OCI-LY3 (cell line): ENCODE data around the gene NCKAP5.

Experiments
- H2AFZ ChIP-seq: fragments of 200-600, 300-600 bp; shearing (Covaris generic); 2 replicates; pipeline ENCODE4 v1.6.0; 2014; ENCODE audit warnings: antibody characterized with exemption, low read depth, low read length
- H3K27ac ChIP-seq: fragments of 200-600, 300-600 bp; sonication (generic); 2 replicates; pipeline ENCODE4 v1.5.1; 2014; ENCODE audit warnings: mild to moderate bottlenecking, low read length, moderate library complexity, mixed read lengths
- H3K27me3 ChIP-seq: fragments of 200-600, 300-600 bp; sonication (generic); 2 replicates; pipeline ENCODE4 v1.6.1; 2014; ENCODE audit warnings: low read depth, low read length, mixed read lengths
- H3K36me3 ChIP-seq: fragments of 200-600, 300-600 bp; sonication (generic); replicated peaks from 2 replicates; pipeline ENCODE3; 2014; ENCODE audit warnings: low read depth, low read length, mixed read lengths
- H3K4me1 ChIP-seq: fragments of 300-600, 200-600 bp; sonication (generic); 2 replicates; pipeline ENCODE4 v1.6.1; 2014; ENCODE audit warnings: low read length, mixed read lengths
- H3K4me2 ChIP-seq: fragments of 200-600, 300-600 bp; sonication (generic); 2 replicates; pipeline ENCODE4 v1.6.1; 2014; ENCODE audit warnings: low read length, mixed read lengths
- H3K4me3 ChIP-seq: fragments of 300-600, 200-600 bp; sonication (generic); 2 replicates; pipeline ENCODE4 v1.5.1; 2014; ENCODE audit warnings: antibody characterized with exemption, mild to moderate bottlenecking, low read length, moderate library complexity
- H3K79me2 ChIP-seq: fragments of 300-600, 200-600 bp; shearing (Covaris generic); 2 replicates; pipeline ENCODE4 v1.6.1; 2014; ENCODE audit warnings: mild to moderate bottlenecking, low read length, mixed read lengths
- H3K9ac ChIP-seq: fragments of 300-600, 200-600 bp; shearing (Covaris generic); 2 replicates; pipeline ENCODE4 v1.6.0; 2014; ENCODE audit warnings: mild to moderate bottlenecking, low read length, moderate library complexity
- H3K9me3 ChIP-seq: fragments of 200-600, 300-600 bp; shearing (Covaris generic); 2 replicates; pipeline ENCODE4 v1.6.1; 2014; ENCODE audit warnings: low read length, mixed read lengths; ENCODE audit not compliant: insufficient read depth
- H4K20me1 ChIP-seq: fragments of 200-600, 300-600 bp; sonication (generic); 2 replicates; pipeline ENCODE4 v1.6.1; 2016; ENCODE audit warnings: low read length, mixed read lengths; ENCODE audit not compliant: insufficient read depth
- EZH2phosphoT487 ChIP-seq: fragments of 200-600 bp; shearing (Covaris generic); IDR thresholded peaks from 2 replicates; pipeline ENCODE4 v1.6.1; 2018; ENCODE audit warnings: antibody characterized with exemption, mixed run types, low read depth
- TF ChIP-seq, protein P1 (sequence below): fragments of 200-600, 300-600 bp; sonication (generic); IDR thresholded peaks from 2 replicates; pipeline ENCODE4 v1.5.1; 2014; ENCODE audit warnings: antibody characterized with exemption, low read length, low read depth

Gene NCKAP5

DNA sequence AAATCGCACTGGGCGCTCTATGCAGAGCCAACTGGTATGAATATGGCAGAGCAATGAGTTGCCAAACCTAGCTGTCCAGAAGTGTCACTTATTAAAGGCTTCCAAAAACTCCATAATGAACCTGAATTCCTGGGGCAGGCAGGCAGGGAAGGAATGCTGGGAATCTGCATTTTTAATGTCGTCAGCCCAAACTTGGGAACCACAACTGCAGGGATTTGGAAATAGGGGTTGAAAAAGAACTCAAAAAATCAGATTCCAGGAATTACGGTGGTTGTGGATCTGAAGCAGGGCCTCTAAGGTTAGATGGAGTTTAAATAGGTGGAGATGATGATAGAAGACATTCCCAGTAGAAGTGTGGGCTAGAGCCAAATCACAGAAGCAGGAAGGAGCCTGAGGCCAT lies 15.0 kb downstream of the NCKAP5 start:
- no peaks in the 10 kb centered on the region for H3K4me1 ChIP-seq
- TF ChIP-seq, protein P1, sequence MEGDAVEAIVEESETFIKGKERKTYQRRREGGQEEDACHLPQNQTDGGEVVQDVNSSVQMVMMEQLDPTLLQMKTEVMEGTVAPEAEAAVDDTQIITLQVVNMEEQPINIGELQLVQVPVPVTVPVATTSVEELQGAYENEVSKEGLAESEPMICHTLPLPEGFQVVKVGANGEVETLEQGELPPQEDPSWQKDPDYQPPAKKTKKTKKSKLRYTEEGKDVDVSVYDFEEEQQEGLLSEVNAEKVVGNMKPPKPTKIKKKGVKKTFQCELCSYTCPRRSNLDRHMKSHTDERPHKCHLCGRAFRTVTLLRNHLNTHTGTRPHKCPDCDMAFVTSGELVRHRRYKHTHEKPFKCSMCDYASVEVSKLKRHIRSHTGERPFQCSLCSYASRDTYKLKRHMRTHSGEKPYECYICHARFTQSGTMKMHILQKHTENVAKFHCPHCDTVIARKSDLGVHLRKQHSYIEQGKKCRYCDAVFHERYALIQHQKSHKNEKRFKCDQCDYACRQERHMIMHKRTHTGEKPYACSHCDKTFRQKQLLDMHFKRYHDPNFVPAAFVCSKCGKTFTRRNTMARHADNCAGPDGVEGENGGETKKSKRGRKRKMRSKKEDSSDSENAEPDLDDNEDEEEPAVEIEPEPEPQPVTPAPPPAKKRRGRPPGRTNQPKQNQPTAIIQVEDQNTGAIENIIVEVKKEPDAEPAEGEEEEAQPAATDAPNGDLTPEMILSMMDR = no peak
- TF ChIP-seq EZH2phosphoT487 = no peak
- H3K9ac ChIP-seq = no peak overlapping the region
- peaks cover 15% of the 10 kb centered on the region; the same call in 1 of the 2 replicates for H3K27me3 ChIP-seq
- H3K4me3 ChIP-seq = no peak overlapping the region
- no peaks in the 10 kb centered on the region for H4K20me1 ChIP-seq
- no peak overlapping the region for H3K4me2 ChIP-seq
- H3K27ac ChIP-seq = no peak overlapping the region
- no peaks in the 10 kb centered on the region for H3K9me3 ChIP-seq
- H3K79me2 ChIP-seq = no peaks in the 10 kb centered on the region
- H3K36me3 ChIP-seq = no peaks in the 10 kb centered on the region
- H2AFZ ChIP-seq = no peak overlapping the region

DNA sequence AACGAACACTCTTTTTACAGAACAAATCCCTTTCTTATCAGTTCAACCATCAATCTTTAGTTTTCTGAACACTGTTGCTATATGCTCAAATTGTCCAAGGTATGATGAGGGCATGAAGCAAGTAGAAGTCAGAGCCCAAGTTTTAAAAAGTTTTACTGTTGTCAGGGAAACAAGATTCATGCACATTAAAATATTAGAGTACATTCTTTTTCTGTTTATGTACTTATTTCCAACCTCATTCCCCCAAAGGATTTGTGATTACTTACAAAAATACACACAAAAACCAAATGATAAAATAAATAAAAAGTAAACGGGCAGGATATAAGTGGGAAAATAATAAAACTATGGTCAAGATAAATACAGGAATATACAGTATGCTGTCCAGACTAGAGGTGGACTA lies 15.4 kb downstream of the NCKAP5 start:
- Histone ChIP-seq H2AFZ (no peak overlapping the region), H3K4me2 (no peak overlapping the region), H4K20me1 (no peaks in the 10 kb centered on the region), H3K27ac (no peak overlapping the region), H3K79me2 (no peaks in the 10 kb centered on the region), H3K27me3 (peaks cover 11% of the 10 kb centered on the region; the same call in 1 of the 2 replicates), H3K9ac (no peak overlapping the region), H3K4me1 (no peaks in the 10 kb centered on the region), H3K36me3 (no peaks in the 10 kb centered on the region), H3K4me3 (no peak overlapping the region), H3K9me3 (no peaks in the 10 kb centered on the region)
- no peak for TF ChIP-seq EZH2phosphoT487

DNA sequence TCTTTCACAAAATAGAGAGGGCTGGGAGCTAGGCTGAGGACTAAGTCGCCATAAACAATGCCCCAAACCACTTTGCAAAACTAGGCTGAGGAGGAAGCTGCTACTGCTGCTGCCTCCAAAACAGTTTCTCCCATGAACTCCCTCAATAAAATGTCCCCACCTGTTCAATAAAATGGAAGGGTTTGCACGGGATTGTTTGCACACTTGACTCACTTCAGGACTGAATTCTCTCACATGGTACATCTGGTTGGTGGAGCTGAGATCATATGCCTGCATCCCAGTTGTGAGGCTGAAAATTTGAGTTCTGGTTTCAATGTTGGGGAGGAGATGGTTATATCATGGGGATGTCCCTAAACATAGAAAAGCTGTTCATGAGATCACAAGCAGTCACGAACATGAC lies 26.5 kb downstream of the NCKAP5 start:
- TF ChIP-seq, protein P1 = no peak
- TF ChIP-seq EZH2phosphoT487 = no peak
- Histone ChIP-seq H3K4me3 (no peak overlapping the region), H4K20me1 (no peaks in the 10 kb centered on the region), H3K9ac (no peak overlapping the region), H3K79me2 (no peaks in the 10 kb centered on the region), H3K27ac (no peak overlapping the region), H3K27me3 (no peaks in the 10 kb centered on the region), H3K36me3 (no peaks in the 10 kb centered on the region), H2AFZ (no peak overlapping the region), H3K4me1 (no peaks in the 10 kb centered on the region), H3K9me3 (no peaks in the 10 kb centered on the region), H3K4me2 (no peak overlapping the region)

DNA sequence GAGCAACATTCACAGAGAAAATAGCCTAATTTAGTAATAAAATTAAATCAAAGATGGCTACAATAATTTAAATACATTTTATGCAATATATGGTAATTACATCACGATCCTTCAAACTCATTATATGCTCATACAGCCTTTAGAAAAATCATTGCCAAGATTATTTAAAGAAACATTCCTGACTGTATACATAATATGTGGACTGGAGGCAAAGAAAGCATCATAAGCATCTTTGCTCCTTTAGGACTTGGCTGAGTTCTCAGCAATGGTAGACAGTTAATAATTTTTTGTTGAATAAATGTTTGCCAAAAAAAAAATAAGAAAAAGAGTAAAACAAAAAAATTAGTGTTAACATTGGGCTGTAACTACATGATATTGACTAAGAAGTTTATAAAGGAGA lies 26.9 kb downstream of the NCKAP5 start:
- TF ChIP-seq, protein P1 = no peak
- no peak for TF ChIP-seq EZH2phosphoT487
- no peaks in the 10 kb centered on the region for H3K36me3 ChIP-seq
- no peak overlapping the region for H3K9ac ChIP-seq
- H2AFZ ChIP-seq = no peak overlapping the region
- H3K27me3 ChIP-seq = no peaks in the 10 kb centered on the region
- no peaks in the 10 kb centered on the region for H4K20me1 ChIP-seq
- H3K9me3 ChIP-seq = no peaks in the 10 kb centered on the region
- H3K79me2 ChIP-seq = no peaks in the 10 kb centered on the region
- H3K4me2 ChIP-seq = no peak overlapping the region
- no peak overlapping the region for H3K4me3 ChIP-seq
- no peak overlapping the region for H3K27ac ChIP-seq
- H3K4me1 ChIP-seq = no peaks in the 10 kb centered on the region

DNA sequence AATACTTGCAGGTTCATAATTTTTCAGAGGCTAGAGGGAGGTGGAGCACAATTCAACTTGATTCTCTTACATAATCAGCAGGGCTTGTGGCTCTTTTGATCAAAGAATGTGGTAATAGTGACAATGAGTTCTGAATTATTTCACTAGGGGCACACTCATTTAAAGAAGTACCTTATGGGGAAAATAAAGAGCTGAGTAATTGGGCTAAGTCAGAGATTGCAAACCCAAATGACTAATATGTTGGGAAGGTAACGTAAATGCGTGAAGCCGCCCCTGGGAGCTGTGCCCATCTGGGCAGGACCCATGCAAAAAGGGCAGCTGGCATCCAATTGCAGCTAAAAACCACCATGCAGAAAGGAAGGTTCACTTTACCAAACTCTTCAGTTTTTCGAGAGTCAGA lies 35.3 kb downstream of the NCKAP5 start:
- Histone ChIP-seq H3K27ac (no peak overlapping the region), H3K79me2 (no peaks in the 10 kb centered on the region), H3K36me3 (no peaks in the 10 kb centered on the region), H3K27me3 (peaks cover 5% of the 10 kb centered on the region; the same call in 1 of the 2 replicates), H4K20me1 (no peaks in the 10 kb centered on the region), H3K4me1 (no peaks in the 10 kb centered on the region), H3K4me2 (no peak overlapping the region), H3K4me3 (no peak overlapping the region), H3K9ac (no peak overlapping the region), H3K9me3 (no peaks in the 10 kb centered on the region), H2AFZ (no peak overlapping the region)
- no peak for TF ChIP-seq EZH2phosphoT487
- TF ChIP-seq, protein P1 = no peak
